ENCODE results near the gene PDE12. TPM values are rescaled to one million over a fixed set of nuclear protein-coding genes. Genes with fewer than 3 reads are reported as not detected.

PDE12 gene
- total and polyA plus RNA-seq, 8 donors, result 2.7 to 17.4 (median 3.7) TPM

DNA sequence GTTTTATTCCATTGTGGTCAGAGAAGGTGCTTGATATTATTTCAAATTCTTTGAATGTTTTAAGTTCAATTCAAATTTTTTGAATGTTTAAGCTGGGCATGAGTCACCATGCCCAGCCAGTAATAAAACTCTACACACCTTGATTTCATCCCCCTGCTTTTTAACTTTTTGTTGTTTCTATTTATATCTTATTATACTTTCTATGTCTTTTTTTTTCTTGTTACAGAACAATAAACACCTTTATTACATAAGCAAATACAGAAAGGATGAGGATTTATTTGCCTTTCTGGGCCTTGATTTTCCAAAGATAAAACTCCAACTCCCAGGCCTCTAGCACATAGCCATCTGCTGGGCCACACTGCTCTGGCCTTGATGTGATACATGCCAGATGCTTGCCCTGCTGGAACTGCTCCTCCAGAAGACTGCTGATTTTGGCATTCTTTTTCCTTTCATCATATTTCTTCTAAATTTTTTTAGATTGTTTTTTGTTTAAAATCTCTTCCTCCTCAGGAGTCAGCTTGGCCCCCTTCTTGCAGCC lies 25.9 kb upstream of the PDE12 start:
- Histone ChIP-seq H3K27me3 (no peaks in the 10 kb centered on the region), H3K4me3 (no peak overlapping the region), H3K27ac (no peak overlapping the region), H3K4me1 (no peaks in the 10 kb centered on the region), H3K9me3 (no peaks in the 10 kb centered on the region), H3K36me3 (no peaks in the 10 kb centered on the region)
- no peak for TF ChIP-seq POLR2AphosphoS5 (IDR thresholded peaks at IDR 0.05)
- TF ChIP-seq EP300 (IDR thresholded peaks at IDR 0.05), result no peak
- TF ChIP-seq, protein P1, sequence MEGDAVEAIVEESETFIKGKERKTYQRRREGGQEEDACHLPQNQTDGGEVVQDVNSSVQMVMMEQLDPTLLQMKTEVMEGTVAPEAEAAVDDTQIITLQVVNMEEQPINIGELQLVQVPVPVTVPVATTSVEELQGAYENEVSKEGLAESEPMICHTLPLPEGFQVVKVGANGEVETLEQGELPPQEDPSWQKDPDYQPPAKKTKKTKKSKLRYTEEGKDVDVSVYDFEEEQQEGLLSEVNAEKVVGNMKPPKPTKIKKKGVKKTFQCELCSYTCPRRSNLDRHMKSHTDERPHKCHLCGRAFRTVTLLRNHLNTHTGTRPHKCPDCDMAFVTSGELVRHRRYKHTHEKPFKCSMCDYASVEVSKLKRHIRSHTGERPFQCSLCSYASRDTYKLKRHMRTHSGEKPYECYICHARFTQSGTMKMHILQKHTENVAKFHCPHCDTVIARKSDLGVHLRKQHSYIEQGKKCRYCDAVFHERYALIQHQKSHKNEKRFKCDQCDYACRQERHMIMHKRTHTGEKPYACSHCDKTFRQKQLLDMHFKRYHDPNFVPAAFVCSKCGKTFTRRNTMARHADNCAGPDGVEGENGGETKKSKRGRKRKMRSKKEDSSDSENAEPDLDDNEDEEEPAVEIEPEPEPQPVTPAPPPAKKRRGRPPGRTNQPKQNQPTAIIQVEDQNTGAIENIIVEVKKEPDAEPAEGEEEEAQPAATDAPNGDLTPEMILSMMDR (IDR thresholded peaks at IDR 0.05), result no peak
- no peak for TF ChIP-seq POLR2A (IDR thresholded peaks at IDR 0.05)
- intact Hi-C loops (cut with DNase I; ENCODE audit: low total_unique reads), result no loop called here
- DNase-seq, result peak in 1 of 2 donors; percentile 12

DNA sequence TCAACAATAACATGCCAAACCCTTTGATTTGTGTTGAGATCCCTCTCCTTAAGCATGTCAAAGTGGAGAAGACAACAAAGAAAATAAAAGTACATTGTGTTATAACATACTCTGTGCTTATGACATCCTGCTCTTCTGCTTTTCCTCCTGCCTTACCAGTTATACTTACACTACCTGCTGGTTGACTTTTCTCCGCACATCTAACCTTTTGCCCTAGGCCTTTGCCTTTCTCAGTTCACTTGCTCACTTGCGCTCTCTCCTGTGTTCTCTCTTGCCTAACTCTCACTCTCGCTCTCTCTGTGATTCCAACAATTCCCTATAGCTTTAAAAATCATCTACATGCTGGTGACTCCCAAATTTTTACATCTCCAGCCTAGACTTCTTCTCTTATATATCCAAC lies 17.6 kb upstream of the PDE12 start:
- intact Hi-C loops (cut with DNase I; ENCODE audit: low total_unique reads), result no loop called here
- Histone ChIP-seq H3K36me3 (no peaks in the 10 kb centered on the region), H3K27ac (no peak overlapping the region), H3K27me3 (no peaks in the 10 kb centered on the region), H3K4me1 (peaks cover 0 to 8% (median 0%) of the 10 kb centered on the region in 4 donors), H3K4me3 (no peak overlapping the region), H3K9me3 (no peaks in the 10 kb centered on the region)
- TF ChIP-seq, protein P1 (IDR thresholded peaks at IDR 0.05), result no peak
- TF ChIP-seq POLR2AphosphoS5 (IDR thresholded peaks at IDR 0.05) (no peak), POLR2A (IDR thresholded peaks at IDR 0.05) (no peak), EP300 (IDR thresholded peaks at IDR 0.05) (no peak)
- no peak for DNase-seq
- WGBS, 5 donors, result 89 to 94% (median 90%) methylated on average over 3 of the region's 3 CpGs

DNA sequence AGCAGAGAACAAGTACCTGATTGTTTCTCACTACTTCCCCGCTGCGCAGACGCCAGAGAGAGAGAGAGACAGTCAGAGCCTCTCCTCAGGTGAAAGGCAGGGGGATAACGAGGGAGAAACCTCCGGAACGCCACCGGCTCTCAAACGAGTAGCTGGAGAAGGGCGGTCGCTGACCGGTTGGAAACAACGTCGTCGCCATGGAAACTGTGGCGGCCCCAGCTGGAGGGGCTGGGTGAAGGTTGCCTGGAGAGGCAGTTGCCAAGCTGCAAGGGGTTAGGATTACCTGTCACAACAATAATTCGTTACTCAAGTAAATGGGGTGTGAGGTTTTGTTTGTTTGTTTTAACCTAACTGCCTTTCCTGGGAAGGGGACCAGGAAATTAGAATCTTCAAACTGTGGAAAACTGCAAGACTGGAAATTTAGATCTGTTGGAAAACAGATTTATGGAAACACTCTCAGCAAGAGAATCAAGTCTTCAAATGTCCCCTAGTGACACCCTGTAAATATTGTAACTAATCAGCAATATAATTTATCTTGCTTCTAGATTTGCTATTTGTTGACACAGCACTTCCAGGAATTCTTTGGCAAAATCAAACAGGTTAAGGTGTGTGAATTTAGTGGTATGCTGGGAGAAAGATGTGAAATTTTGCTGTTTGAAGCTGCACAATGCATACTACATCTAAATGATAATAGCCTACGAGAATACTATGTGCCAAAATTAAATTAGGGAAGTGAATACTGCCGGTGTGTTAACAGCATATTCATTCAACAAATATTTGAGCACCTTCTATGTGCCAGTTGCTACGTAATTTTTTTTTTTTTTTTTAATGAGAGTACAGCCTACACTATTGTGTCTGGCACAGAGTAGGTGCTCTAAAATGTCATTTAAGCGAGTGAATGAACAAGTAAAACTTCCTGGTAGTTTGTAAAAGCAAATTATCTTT lies 11.6 kb upstream of the PDE12 start, which contains the start of gene DNAH12:
TSS of gene DNAH12 (minus strand) at position 164 of the 945 bp plus-strand sequence. CDS start 1,474 bp downstream, outside the sequence.
- H3K36me3 ChIP-seq, result no peaks in the 10 kb centered on the region
- H3K27me3 ChIP-seq, result no peaks in the 10 kb centered on the region
- H3K4me3 ChIP-seq, result peak within 1 kb of the TSS; percentile 11 to 38 (median 27)
- TF ChIP-seq POLR2AphosphoS5 (IDR thresholded peaks at IDR 0.05) (no peak), EP300 (IDR thresholded peaks at IDR 0.05) (no peak), POLR2A (IDR thresholded peaks at IDR 0.05) (no peak)
- TF ChIP-seq, protein P1 (IDR thresholded peaks at IDR 0.05), result no peak
- H3K9me3 ChIP-seq, result no peaks in the 10 kb centered on the region
- DNase-seq, result peak; percentile 26 to 91
- intact Hi-C loops (cut with DNase I; ENCODE audit: low total_unique reads), result no loop called here
- 5 to 8% (median 6%) methylated on average over 20 of the region's 20 CpGs for WGBS, 5 donors
- H3K27ac ChIP-seq, result peak within 1 kb of the TSS in 1 of 5 donors; percentile 33
- peaks cover 0 to 22% (median 10%) of the 10 kb centered on the region in 4 donors for H3K4me1 ChIP-seq

DNA sequence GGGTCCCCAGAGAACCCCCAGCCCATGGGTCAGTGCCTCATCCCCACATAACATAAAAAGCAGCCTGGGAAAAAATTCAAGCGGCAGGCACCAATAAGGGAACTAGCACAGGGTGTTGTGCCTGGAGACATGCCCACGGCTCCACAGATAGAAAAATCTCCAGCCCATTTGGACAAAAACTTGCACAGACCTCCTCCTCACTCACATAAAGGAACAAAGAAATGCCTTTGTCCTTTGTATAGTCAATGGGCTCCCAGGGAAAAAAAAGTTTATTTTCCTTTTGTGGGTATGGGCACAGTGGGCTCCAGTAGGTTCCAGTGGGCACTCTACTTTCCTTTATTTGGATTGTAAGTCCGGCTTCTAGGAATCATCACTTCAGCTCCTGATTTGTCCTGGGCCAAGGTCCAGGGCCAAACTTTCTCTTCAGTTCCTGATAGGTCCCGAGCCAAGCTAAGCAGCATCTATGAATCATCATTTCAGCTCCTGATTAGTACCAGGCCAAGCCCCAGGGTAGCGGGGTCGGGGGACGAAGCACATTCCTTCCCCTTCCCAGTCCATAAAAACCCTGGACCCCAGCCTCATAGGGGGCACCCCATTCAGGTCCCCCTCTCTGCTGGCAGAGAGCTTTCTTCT lies 10.3 kb upstream of the PDE12 start:
- no peak for DNase-seq
- Histone ChIP-seq H3K27me3 (no peaks in the 10 kb centered on the region), H3K4me1 (peaks cover 0 to 22% (median 10%) of the 10 kb centered on the region in 4 donors), H3K27ac (no peak overlapping the region), H3K9me3 (no peaks in the 10 kb centered on the region), H3K4me3 (no peak overlapping the region), H3K36me3 (no peaks in the 10 kb centered on the region)
- TF ChIP-seq POLR2A (IDR thresholded peaks at IDR 0.05) (no peak), EP300 (IDR thresholded peaks at IDR 0.05) (no peak), POLR2AphosphoS5 (IDR thresholded peaks at IDR 0.05) (no peak)
- TF ChIP-seq, protein P1 (IDR thresholded peaks at IDR 0.05), result no peak
- WGBS, 5 donors, result 45 to 62% (median 56%) methylated on average over 7 of the region's 7 CpGs
- intact Hi-C loops (cut with DNase I; ENCODE audit: low total_unique reads), result no loop called here
